Transverse colon (tissue), 4 donors: ENCODE data around the gene GMEB2. TPM values are rescaled to one million over a fixed set of nuclear protein-coding genes. Genes with fewer than 3 reads are reported as not detected.

Experiments
- DNase-seq: peaks from one replicate; pipeline ENCODE4 v3.0.0-alpha.2; 2019
- H3K27ac ChIP-seq, 4 donors: fragments of 200-600 bp; sonication (generic); 2 replicates each; pipeline ENCODE4 v1.5.1; 2016 to 2018; ENCODE audit warnings: inconsistent platforms in 4 of 4
- H3K27me3 ChIP-seq: fragments of 200-600 bp; sonication (generic); 2 replicates; pipeline ENCODE4 v1.5.1; 2017; ENCODE audit warnings: inconsistent platforms
- H3K36me3 ChIP-seq, 4 donors: fragments of 200-600 bp; sonication (generic); 2 replicates each; pipeline ENCODE4 v1.5.1; 2017 to 2019; ENCODE audit warnings: inconsistent platforms in 4 of 4
- H3K4me1 ChIP-seq, 4 donors: fragments of 200-600 bp; sonication (generic); 2 replicates each; pipeline ENCODE4 v1.5.1; 2017 to 2020; ENCODE audit warnings: inconsistent platforms in 4 of 4
- H3K4me3 ChIP-seq, 4 donors: fragments of 200-600 bp; sonication (generic); 1 replicate in 1 of 4; 2 replicates in 3 of 4; pipeline versions ENCODE4 v1.5.1 to v1.6.1; 2017 to 2019; ENCODE audit warnings: inconsistent platforms in 4 of 4
- H3K9me3 ChIP-seq, 2 donors: fragments of 200-600 bp; sonication (generic); 2 replicates each; pipeline ENCODE4 v1.5.1; 2017 to 2019; ENCODE audit warnings: inconsistent platforms in 2 of 2
- EP300 ChIP-seq: sonication (generic); formaldehyde crosslinking; IDR thresholded peaks from one replicate; pipeline ENCODE4 v1.6.1; 2017; ENCODE audit warnings: antibody characterized with exemption, low read depth
- POLR2A ChIP-seq: fragments of 450-650 bp; IDR thresholded peaks from one replicate; pipeline ENCODE4 v1.6.1; 2016; ENCODE audit warnings: antibody characterized with exemption, mild to moderate bottlenecking, moderate library complexity
- POLR2AphosphoS5 ChIP-seq, 3 donors: sonication (generic); formaldehyde crosslinking; IDR thresholded peaks; one replicate each; pipeline ENCODE4 v1.6.1; 2016; ENCODE audit warnings: antibody characterized with exemption in 3 of 3
- WGBS, 2 donors: methylation state at CpG; one replicate each; pipeline ENCODE4 v1.1.5; 2018; ENCODE audit warnings: low coverage in 1 of 2; 5-methylcytosine and 5-hydroxymethylcytosine counted together
- in situ Hi-C, 4 donors: fragments of 200-750 bp; cut with MboI; loops; one replicate each; pipeline versions ENCODE4 v1.15.0 to v1.15.1; 2017; ENCODE audit warnings: low sequenced_read_pairs in 3 of 4, low pct_ligation_motif_present in 1 of 4, low pct_unique_long_range_greater_than_20kb in 1 of 4
- intact Hi-C: fragments of 100-400 bp; cut with DNase I; formaldehyde crosslinking; loops from one replicate; pipeline ENCODE4 v1.15.1; 2023; ENCODE audit warnings: low total_unique reads
- total RNA-seq, 4 donors: library from RNA; depleted of rRNA; stranded (reverse); fragments of >200 nt; gene quantifications; one replicate each; pipeline ENCODE4 v1.1.0, GENCODE V29; 2016
- TF ChIP-seq, protein P1 (sequence below), 5 experiments: fragments of 200-600 bp in 3 of 5; fragments of 450-650 bp in 2 of 5; sonication (generic) in 3 of 5; IDR thresholded peaks; 1 replicate in 2 of 5; 2 replicates in 3 of 5; pipeline ENCODE4 v1.5.1; 2016 to 2017; ENCODE audit warnings: antibody characterized with exemption in 5 of 5, inconsistent platforms in 3 of 5, mild to moderate bottlenecking in 2 of 5, moderate library complexity in 1 of 5

Gene GMEB2
- total RNA-seq, 4 donors from 2014 or later = 9.0 to 20.3 (median 13.5) TPM

- no peaks in the 10 kb centered on the region for H3K4me1 ChIP-seq
- H3K27ac ChIP-seq = no peak overlapping the region
- in situ Hi-C loops (no loop called here), intact Hi-C loops (no loop called here)
- 96% methylated on average over 8 to 11 of the region's 11 CpGs for WGBS, 2 donors
- no peak for TF ChIP-seq POLR2A
- H3K4me3 ChIP-seq = no peak overlapping the region
- no peaks in the 10 kb centered on the region for H3K9me3 ChIP-seq
- peaks cover 0 to 10% (median 0%) of the 10 kb centered on the region in 4 donors for H3K36me3 ChIP-seq
- H3K27me3 ChIP-seq = no peaks in the 10 kb centered on the region
- DNase-seq = no peak
These were observed 41.5 kb upstream of the GMEB2 start for GRCh38 chr20:63668351-63668750.

- no peak for DNase-seq
- Histone ChIP-seq H3K27ac (no peak overlapping the region), H3K9me3 (no peaks in the 10 kb centered on the region), H3K36me3 (peaks cover 0 to 10% (median 0%) of the 10 kb centered on the region in 4 donors), H3K4me1 (no peaks in the 10 kb centered on the region), H3K4me3 (no peak overlapping the region), H3K27me3 (no peaks in the 10 kb centered on the region)
- 91 to 95% methylated on average over 6 to 16 of the region's 16 CpGs for WGBS, 2 donors
- TF ChIP-seq POLR2A = no peak
- intact Hi-C loops = no loop called here
- in situ Hi-C loops = no loop called here
These were observed 41.0 kb upstream of the GMEB2 start for GRCh38 chr20:63667858-63668257.

- in situ Hi-C loops (no loop called here), intact Hi-C loops (no loop called here)
- no peak for TF ChIP-seq POLR2A
- no peak for TF ChIP-seq EP300
- TF ChIP-seq, protein P1, sequence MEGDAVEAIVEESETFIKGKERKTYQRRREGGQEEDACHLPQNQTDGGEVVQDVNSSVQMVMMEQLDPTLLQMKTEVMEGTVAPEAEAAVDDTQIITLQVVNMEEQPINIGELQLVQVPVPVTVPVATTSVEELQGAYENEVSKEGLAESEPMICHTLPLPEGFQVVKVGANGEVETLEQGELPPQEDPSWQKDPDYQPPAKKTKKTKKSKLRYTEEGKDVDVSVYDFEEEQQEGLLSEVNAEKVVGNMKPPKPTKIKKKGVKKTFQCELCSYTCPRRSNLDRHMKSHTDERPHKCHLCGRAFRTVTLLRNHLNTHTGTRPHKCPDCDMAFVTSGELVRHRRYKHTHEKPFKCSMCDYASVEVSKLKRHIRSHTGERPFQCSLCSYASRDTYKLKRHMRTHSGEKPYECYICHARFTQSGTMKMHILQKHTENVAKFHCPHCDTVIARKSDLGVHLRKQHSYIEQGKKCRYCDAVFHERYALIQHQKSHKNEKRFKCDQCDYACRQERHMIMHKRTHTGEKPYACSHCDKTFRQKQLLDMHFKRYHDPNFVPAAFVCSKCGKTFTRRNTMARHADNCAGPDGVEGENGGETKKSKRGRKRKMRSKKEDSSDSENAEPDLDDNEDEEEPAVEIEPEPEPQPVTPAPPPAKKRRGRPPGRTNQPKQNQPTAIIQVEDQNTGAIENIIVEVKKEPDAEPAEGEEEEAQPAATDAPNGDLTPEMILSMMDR (IDR thresholded peaks at IDR 0.05) = no peak
- TF ChIP-seq POLR2AphosphoS5 (IDR thresholded peaks at IDR 0.05) = no peak
- no peaks in the 10 kb centered on the region for H3K4me1 ChIP-seq
- no peaks in the 10 kb centered on the region for H3K27me3 ChIP-seq
- H3K9me3 ChIP-seq = no peaks in the 10 kb centered on the region
- 87% methylated on average over 12 of the region's 14 CpGs; no CpG with 5 or more reads in 1 of the 2 donors for WGBS, 2 donors
- no peak overlapping the region for H3K27ac ChIP-seq
- no peak for DNase-seq
- H3K36me3 ChIP-seq = peaks cover 0 to 10% (median 0%) of the 10 kb centered on the region in 4 donors
- no peak overlapping the region for H3K4me3 ChIP-seq
These were observed 38.8 kb upstream of the GMEB2 start for GRCh38 chr20:63665708-63666107.

GRCh38 chr20:63664861-63665594 is 38.1 kb upstream of the GMEB2 start:
- intact Hi-C loops (no loop called here), in situ Hi-C loops (no loop called here)
- Histone ChIP-seq H3K9me3 (no peaks in the 10 kb centered on the region), H3K27ac (no peak overlapping the region), H3K27me3 (no peaks in the 10 kb centered on the region), H3K4me3 (no peak overlapping the region), H3K4me1 (no peaks in the 10 kb centered on the region), H3K36me3 (peaks cover 0 to 10% (median 0%) of the 10 kb centered on the region in 4 donors)
- TF ChIP-seq POLR2A (no peak), EP300 (no peak), POLR2AphosphoS5 (IDR thresholded peaks at IDR 0.05) (no peak)
- TF ChIP-seq, protein P1 (IDR thresholded peaks at IDR 0.05) = no peak
- 67% methylated on average over 18 of the region's 18 CpGs; no CpG with 5 or more reads in 1 of the 2 donors for WGBS, 2 donors
- DNase-seq = no peak

GRCh38 chr20:63664143-63664851 is 37.4 kb upstream of the GMEB2 start:
- peaks cover 3 to 4% (median 4%) of the 10 kb centered on the region in 4 donors for H3K4me1 ChIP-seq
- TF ChIP-seq POLR2A (no peak), POLR2AphosphoS5 (IDR thresholded peaks at IDR 0.05) (no peak), EP300 (no peak)
- TF ChIP-seq, protein P1 (IDR thresholded peaks at IDR 0.05) = no peak
- intact Hi-C loops = no loop called here
- H3K4me3 ChIP-seq = no peak overlapping the region
- in situ Hi-C loops = no loop called here
- H3K36me3 ChIP-seq = peaks cover 0 to 10% (median 0%) of the 10 kb centered on the region in 4 donors
- 91% methylated on average over 18 of the region's 22 CpGs; no CpG with 5 or more reads in 1 of the 2 donors for WGBS, 2 donors
- H3K9me3 ChIP-seq = no peaks in the 10 kb centered on the region
- no peak for DNase-seq
- no peaks in the 10 kb centered on the region for H3K27me3 ChIP-seq
- no peak overlapping the region for H3K27ac ChIP-seq
